Urothelium cell line (cell line): ENCODE measurements around the gene BACE2.

ENCODE experiments used
- DNase-seq: peaks from one replicate; pipeline ENCODE4 v3.0.0; 2011; ENCODE audit warnings: low spot score, mixed read lengths
- FAIRE-seq: peaks from 2 replicates; lab custom pipeline; 2011; peaks lifted over from hg19 to GRCh38; lab: Jason Lieb, UNC

BACE2 gene

DNA sequence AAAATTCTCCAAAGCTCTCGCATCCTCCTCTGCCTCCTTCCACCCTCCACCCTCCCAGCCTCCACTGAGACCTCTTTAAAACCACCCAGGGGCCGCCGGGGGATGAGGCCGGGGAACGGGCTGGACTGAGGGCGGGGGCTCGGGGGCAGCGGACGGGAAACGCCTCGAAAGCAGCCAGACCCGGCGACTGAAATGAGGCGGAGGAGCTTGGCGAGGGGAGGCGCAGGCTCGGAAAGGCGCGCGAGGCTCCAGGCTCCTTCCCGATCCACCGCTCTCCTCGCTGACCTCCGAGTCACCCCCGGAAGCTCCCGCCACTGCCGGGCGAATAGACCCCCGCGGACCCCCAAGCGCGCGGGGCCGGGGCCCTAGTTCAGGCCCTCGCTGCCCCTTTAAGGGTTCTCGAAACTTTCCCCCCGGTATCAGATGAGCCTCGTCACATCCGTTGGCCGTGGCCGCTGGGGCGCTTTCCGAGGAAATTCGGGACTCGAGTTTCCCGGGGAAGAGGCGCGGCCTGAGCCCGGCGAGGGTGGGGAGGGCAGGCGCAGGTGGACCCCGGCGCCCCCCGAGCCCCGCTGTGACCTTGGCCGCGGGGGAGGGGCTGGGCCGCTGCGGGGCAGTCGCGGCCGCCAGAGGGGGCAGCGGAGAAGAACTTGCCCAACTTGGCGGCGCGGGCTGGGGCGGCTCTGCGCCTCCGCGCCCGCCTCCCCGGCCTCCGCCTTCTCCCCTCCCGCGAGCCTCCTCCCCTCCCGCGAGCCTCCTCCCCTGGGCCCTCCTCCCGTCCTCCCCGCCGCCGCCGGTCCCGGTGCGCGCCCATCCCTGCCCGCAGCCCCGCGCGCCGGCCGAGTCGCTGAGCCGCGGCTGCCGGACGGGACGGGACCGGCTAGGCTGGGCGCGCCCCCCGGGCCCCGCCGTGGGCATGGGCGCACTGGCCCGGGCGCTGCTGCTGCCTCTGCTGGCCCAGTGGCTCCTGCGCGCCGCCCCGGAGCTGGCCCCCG lies at the start of gene BACE2:
Gene BACE2, plus strand, starts transcription at position 813 of the 995 bp plus-strand sequence. Its CDS starts 104 bp downstream, at position 917.
- peak; percentile 48 for DNase-seq
- FAIRE-seq = no peak

DNA sequence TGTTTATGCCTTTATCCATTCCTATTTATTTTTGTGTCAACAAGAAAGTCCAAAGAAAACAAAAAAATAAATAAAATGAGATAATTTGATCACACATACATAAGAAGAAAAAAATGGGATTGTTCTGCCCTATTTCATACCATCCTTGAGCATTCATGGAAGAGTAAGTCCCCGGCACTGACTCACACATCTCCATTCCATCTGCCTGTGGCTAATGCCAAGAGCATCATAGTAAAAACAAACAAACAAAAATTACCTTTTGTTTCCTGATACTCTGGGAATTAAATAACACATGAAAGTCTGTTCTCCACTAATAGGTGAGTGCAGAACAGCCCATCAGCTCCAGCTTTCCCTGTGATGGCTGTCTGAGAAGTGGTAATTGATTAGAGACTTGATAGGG lies 48.1 kb upstream of the BACE2 start:
- FAIRE-seq (no peak), DNase-seq (no peak)

DNA sequence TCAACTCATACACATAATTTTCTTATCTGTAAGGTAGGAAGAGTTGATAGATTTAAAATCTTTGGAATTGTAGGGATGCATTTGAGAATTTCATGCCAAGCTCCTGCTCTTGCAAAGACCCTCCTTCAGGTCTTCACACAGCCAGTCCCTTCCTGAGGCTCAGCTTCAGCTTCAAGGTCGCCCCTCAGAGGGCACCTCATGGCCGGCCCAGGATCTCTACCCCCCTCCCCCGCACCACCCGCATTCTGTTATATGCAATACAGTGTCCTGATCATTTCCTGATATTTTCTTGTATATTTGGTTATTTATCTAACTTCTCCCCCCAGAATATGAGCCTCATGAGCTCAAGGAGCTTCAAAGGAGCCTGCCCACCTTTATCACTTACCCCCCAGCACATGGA lies 47.0 kb upstream of the BACE2 start:
- DNase-seq (no peak), FAIRE-seq (no peak)

DNA sequence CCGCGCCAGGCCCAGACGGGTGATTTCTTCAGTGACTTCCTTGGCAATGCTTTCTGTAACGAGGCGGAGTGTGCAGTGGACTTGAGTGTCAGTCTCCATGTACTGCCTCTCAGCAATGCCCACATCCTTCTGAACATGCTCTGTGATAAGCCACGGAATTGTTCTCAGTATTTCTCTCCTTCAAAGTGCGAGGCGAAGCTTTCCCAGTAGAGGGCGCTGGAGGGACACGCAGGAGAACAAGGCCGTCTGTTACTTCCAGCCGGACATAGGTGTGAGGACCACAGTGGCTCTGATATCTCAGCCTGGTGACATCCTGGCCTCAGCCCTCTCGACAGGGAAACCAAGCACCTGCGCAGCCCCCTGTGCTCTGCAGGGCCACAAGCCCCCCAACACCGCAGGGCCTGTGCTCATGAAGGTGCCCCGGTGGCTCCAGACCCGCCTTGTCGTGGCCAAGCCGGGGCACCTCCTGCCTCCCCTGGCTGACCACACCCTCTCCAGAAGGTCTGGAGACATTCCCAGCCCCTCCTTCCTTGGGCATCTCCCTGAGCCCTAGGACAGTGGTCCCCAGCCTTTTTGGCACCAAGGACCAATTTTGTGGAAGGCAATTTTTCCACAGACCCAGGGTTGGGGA lies 46.1 kb upstream of the BACE2 start:
- peak; percentile 30 for DNase-seq
- no peak for FAIRE-seq

DNA sequence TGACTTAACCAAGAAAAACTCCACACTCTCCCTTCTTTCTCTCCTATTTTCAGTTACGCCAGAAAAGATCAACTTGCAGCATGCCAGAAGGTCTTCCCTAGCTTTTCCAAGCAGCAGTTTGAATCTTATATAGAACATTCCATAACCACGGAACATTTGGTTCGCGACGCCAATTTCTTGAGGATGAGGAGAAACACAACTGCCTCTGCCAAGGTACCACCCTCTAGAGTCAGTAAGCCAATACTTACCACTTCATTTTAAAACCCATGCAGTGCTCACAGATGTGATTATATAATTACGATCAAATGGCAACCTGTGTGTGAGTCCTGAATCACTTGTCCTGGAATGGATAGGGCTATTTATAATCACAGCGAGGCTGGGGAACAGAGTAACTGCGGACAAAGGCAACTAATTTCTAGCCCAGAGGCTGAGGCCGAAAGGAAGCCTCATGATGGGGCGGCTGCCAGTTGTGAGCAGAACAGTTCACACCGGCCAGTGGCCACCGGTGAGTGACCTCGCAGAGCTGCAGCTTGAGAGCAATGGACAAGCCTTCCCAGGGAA lies 43.2 kb upstream of the BACE2 start:
- no peak for DNase-seq
- FAIRE-seq = no peak

DNA sequence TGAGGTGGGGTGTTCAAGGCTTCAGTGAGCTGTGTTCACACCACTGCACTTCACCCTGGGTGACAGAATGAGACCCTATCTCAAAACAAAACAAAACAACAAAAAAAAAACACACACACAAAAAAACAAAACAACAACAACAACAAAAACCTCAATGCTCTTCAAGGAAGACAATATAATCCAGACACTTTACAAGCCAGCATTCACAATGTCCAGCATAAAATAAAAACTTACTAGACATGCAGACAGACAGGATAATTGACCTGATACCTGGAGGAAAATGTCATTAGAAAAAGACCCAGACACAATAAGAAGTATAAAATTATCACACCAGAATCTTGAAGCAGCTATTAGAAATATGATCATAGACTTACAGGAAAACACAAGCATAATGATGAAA lies 39.0 kb upstream of the BACE2 start:
- FAIRE-seq (no peak), DNase-seq (no peak)

DNA sequence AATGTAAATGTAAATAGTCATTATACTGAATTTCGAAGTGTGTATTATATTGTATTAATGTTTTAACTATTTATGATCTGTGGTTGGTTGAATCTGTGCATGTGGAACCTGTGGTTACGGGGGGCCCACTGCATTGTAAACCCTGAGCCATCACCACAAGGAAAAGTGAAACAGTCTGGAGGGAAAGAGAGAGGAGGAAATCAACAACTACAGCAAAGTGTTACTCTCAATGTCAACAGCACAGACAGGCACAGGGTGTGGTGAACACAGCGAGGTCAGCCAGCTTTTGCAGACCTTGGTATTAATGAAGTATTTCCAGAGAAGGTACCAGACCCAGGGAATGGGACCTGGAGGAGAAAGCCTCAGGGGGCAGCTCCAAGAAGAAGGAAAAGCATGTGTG lies 37.1 kb upstream of the BACE2 start:
- FAIRE-seq (no peak), DNase-seq (no peak)

DNA sequence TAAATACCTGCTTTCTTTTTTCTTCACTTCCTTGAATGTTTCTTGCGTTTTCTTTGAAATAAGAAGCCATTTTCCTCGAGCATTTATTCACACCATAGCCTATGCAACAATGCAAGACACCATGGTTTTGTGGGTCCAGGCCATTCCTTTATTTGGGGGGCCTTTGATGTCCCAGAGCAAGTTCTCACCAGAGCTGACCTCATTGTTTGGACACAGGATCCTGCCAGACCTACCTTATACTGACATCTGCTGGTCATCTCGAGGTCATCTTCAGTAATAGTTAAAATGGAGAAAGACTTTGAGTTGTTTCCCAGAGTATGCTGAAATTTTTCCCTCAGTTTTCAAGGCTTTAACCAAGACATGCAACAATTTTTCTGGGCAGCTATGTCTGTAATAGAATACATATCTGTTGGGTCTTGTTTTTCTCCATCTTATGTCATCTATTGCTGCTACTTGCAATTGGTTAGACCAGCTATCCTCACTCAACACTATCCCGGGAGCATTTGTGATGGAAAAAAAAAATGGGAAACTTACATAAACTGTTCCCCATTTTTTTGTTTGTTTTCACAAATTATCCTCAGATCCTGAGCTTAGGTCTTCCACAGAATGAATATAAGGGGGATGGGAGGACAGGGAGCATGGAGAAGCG lies 34.0 kb upstream of the BACE2 start:
- FAIRE-seq = no peak
- peak; percentile 10 for DNase-seq

DNA sequence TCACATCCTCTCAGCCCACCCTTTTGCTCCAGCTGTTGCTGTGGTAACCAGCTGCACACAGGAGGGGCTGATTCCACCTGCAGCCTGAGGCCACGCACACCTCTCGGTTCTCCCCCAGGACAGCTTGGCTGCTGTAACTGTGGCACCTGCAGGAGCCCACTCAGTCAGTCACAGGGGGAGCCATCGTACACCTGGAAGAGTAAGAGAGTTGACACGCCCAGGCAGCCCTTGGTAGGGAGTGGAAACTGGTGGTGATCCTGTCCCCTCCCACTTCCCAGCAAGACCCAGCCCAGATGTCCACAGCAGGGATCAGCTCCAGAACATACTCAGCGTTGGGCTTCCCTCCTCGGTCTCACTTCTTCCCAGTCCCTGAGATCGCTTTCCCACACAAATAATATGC lies 32.2 kb upstream of the BACE2 start:
- no peak for DNase-seq
- no peak for FAIRE-seq

DNA sequence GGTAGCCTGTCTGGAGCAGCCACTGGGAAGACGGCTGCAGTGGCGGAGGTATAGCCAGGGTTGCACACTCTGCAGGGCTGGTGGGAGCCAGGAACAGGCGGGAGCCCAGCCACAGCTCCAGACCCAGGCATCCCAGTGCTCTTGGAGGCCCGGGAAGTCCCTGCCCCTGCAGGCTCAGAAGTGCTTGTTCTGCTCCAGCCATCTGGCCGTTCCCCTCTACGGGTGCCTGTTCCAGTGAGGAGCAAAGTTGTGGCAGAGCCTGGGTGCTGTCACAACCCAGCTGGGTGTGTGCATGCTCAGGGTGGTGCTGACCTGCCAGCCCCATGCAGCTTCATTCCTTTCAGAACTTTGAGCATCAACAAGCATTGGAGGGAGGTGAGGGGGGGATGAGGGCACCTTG lies 31.7 kb upstream of the BACE2 start:
- DNase-seq (no peak), FAIRE-seq (no peak)

DNA sequence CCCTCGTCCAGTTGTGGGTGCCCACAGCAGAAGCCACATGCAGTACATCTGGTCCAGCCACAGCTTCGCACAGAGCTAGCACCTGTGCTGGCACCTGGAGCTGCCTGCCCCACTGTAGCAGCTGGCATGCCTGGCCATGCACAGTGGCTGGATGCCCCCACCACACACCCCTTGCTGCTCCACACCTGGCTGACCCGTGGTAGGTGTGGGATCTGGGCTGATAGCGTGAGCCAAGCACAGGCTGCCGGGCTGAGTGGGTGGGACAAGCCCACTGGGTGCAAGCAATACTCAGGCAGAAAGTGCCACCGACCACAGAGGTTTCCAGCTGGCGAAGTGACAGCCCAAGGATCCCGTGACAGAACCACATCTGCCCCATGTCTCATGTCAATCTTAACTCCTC lies 30.6 kb upstream of the BACE2 start:
- FAIRE-seq (no peak), DNase-seq (no peak)

DNA sequence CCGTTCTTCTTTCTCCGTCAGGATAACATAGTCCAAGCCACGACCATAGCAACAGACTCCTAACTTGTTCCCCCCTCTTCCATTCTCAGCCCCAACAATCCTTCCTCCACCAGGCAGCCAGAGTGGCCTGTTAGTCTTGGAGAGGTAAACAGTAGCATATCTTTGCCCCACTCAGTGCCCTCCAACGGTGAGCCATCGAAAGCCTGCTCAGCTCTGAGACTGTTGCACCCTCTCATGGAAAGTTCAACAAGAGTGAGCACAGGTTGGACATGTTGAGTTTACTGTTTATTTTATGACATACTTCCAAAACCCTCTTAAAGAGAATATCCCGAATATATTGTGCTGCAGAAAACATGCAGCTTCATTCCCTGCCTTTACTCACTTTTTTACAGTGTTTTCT lies 30.1 kb upstream of the BACE2 start:
- no peak for FAIRE-seq
- DNase-seq = no peak

DNA sequence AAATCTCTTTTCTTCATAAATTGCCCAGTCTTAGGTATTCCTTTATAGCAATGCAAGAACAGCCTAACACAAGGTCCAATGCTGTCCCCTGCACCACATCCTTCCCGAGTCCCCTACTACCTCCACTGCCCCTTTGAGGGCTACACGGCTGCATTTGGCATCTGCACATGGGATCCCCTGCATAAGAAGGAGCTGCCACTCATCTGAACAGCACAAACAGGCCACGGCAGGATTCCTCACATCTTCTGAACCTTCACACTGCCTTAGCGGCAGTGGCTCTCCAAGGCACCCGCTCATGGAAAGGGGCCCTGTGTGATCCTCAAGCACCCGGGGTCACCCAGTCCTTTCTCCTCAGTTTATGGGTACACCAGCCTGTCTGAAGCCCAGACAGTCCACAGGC lies 29.2 kb upstream of the BACE2 start:
- FAIRE-seq = no peak
- DNase-seq = no peak

DNA sequence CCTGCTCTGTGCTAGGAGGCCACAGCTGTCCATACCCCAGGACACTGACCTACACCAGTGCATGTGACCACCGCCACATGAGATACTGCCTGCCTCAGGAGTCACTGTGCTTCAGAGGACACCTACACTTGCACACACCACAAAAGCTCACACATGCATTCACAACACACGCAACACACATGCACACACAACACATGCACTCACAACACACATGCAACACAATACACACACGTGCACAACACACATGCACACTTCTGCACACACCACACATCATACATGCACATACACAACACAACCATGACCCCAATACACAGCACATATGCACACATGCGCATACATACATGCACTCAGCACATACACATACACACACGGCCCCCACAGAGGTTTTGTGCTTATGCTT lies 28.7 kb upstream of the BACE2 start:
- no peak for FAIRE-seq

DNA sequence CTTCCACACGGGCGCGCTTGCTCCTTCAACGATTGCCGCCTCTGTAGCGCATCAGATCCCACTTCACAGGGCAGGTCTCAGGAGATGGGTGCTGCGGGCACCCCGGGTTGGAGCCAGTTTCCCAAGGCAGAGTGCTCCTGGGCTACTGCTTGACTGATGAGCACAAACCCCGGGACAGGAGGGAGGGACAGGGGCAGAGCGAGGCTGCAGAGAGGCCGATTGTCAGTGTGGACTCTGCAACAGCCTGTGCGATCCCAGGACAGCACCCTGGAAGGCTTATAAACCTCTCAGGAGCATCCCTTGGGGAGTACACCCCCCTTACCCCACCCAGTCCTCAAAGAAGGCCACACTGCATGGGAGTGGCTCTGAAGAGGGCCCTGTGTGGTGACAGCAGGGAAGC lies 28.0 kb upstream of the BACE2 start:
- DNase-seq (no peak), FAIRE-seq (no peak)

More for the DNA sequence above, 28.7 kb upstream of the BACE2 start:
- DNase-seq = no peak

DNA sequence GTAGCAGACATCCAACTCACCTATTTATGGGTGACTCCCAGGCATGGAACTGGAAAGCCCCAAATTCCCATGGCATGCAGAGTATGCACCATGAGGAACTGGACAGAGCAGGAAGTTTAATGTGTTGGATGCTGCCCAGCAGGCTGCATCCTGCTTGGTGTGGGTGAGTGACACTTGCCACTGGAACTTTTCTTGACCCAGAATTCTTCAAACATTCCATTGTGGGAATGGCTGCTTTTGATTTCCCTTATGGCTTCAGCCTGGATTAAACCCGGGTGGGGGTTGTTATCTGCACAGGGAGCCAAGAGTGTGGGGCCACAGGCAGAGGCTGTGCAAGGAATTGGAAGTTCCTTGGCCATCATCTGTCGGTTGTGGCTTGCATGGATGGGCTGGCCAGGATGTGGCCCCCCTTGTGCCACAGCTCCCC lies 26.9 kb upstream of the BACE2 start:
- FAIRE-seq = no peak
- peak; percentile 17 for DNase-seq

DNA sequence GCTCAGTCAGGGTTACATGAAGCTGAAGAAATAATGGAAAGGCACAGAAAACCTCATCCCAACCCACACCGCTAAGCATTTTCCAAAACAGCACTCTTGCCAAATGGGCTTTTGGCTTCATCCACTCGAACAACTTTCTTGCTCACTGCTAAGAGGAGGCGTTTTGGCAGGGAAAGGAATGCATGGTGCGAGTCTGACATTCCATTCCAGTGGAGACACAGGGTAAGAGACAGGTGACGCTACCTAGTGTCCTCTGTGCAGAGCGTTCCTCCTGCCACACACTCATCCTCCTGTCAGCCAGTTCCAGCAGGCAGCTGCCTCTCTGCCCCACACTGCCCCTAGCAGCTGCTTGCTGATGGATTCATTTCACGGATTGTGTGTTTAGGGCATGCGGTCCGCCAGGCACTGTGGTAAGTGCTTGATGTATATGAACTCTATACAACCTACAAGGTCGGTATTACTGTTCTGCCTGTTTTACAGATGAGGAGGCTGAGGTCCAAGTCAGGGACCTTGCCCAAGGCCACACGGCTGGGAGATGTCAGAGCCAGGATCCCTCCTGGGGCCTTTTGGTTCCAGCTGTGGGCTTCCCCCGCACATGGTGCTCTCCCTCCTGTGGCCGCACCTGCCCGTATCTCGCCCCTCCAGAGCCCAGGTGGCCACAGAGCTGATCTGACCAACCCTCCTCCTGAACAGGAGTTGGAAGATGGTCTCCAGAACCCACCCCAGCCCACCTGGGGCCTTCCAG lies 25.7 kb upstream of the BACE2 start:
- DNase-seq (peak; percentile 65), FAIRE-seq (no peak)

DNA sequence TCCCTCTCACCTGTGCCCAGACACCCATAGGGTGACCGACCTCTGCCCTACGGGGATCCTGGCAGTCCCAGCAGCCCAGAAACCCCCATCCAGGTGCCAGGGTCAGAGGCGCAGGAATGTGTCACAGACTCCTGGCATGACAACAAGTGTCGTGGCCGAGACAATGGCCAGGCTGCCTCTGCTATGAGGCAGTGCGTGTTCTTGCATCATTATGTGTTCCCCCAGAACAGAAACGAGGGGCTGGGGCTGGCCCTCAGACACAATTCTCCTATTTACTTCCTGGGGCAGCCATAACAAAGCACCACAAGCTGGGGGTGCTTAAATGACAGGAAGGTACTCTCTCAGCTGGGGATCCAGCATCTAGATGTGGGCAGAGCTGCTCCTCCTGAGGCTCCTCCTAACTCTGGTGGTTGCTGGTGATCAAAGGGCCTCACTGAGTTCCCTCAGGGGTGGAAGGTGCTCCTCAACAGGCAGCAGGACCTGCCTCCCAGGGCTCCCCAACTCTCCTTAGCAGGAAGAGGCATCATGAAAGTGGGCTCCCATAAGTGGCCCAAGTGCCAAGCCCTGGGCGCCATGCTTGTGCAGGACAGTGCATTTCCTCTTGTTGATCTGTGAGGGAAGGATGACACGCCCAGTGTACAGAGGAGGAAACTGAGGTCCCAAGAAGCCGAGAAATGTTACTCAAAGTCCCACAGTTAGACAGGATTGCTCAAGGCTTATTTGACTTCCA lies 24.2 kb upstream of the BACE2 start:
- DNase-seq (no peak), FAIRE-seq (no peak)

DNA sequence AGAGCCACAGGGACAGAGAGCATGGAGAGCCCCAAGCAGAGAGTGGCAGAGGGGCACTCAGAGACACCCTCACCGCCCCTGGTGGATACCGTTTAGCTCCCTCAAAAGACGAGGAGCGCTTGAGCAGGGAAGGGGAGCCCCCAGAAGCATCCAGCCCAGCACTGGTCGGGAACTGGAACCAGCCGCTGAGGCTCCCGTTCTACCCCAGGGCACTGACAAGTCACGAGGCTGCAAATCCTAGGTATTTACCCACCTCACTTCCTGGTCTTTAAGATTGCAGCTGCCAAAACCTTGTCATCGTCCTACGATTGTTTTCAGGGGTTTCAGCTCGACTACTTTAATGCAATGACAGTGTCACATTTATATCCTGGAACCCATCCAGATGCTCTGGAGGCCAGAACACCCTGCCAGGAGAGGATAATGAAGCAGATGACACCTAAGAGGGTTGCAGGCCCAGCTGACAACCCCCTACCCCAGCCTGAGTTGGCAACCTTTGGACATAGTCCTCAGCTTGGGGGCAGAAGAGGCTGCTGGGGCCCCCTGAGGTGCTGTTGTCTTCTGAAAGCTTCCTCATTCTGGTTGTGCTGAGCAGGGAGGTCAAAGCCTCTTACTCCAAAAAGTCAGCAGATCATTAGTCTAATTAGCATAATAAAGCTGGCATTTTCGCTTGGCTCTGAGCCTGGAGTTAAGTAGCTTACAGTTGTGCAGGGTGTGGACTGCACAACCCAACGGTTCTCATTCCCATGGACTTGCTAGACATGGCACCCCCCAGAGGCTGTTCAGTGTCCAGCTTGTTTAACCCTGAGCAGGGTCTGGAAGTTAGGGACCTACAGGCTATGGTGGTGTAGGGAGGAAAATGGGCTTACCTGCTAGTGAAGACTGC lies 20.6 kb upstream of the BACE2 start:
- no peak for DNase-seq
- no peak for FAIRE-seq
